Activated naive CD8-positive, alpha-beta T cell treated with anti-CD3 and anti-CD28 coated beads, Interleukin-2, amount 50 U/mL, for 24 hours (primary cell): ENCODE measurements around the gene CXADR.
A peak's percentile ranks its signal among the peaks of the same experiment; 100 is the strongest.

ENCODE experiments used
- ATAC-seq: fragments of 150-1000 bp; cut with Tn5 transposase; one replicate; pipeline ENCODE4 v1.10.0; 2021
- DNase-seq: peaks from one replicate; pipeline ENCODE4 v3.0.0; 2021
- H3K27ac Mint-ChIP-seq: one replicate; pipeline ENCODE4 v1.8.0; 2021; ENCODE audit warnings: mild to moderate bottlenecking, mixed read lengths
- H3K27me3 Mint-ChIP-seq: one replicate; pipeline ENCODE4 v1.8.0; 2021; ENCODE audit warnings: mixed read lengths
- H3K36me3 Mint-ChIP-seq: one replicate; pipeline ENCODE4 v1.8.0; 2021; ENCODE audit warnings: low read depth, mixed read lengths
- H3K4me1 Mint-ChIP-seq: one replicate; pipeline ENCODE4 v1.8.0; 2021; ENCODE audit warnings: mixed read lengths
- H3K4me3 Mint-ChIP-seq: one replicate; pipeline ENCODE4 v1.8.0; 2021; ENCODE audit warnings: mild to moderate bottlenecking, moderate library complexity, mixed read lengths
- H3K9me3 Mint-ChIP-seq: one replicate; pipeline ENCODE4 v1.8.0; 2021; ENCODE audit warnings: mixed read lengths

CXADR gene

DNA sequence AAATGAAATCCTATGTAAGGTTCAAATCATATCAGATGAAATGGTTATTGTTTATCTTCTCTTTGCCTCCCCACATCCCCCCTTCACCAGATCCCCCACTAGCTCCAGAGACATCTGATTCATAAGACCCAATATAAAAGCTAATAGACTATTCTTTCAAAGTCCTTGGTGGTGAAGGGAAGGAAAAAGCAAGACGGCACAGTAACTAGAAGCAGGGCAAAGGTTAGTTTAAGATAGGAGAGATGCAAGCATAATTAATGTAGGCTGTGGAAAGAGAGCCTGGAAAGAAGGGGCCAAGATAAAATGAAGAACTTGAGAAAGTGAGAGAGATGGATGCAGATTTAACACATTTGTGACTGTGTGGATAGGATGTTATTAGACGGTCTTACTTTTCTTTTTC, 66.0 kb downstream of the CXADR start:
- no peak overlapping the region for H3K4me3 Mint-ChIP-seq
- ATAC-seq (no peak), DNase-seq (no peak)
- no peak overlapping the region for H3K27ac Mint-ChIP-seq
- H3K36me3 Mint-ChIP-seq = no peaks in the 10 kb centered on the region
- no peaks in the 10 kb centered on the region for H3K4me1 Mint-ChIP-seq
- no peaks in the 10 kb centered on the region for H3K9me3 Mint-ChIP-seq
- H3K27me3 Mint-ChIP-seq = peaks cover 7% of the 10 kb centered on the region

- Mint-ChIP-seq H3K27ac (no peak overlapping the region), H3K27me3 (peaks cover 3% of the 10 kb centered on the region), H3K4me3 (no peak overlapping the region), H3K36me3 (no peaks in the 10 kb centered on the region), H3K9me3 (no peaks in the 10 kb centered on the region), H3K4me1 (no peaks in the 10 kb centered on the region)
- DNase-seq (no peak), ATAC-seq (no peak)
Measured at GRCh38 chr21:17580319-17580718, 67.5 kb downstream of the CXADR start.

GRCh38 chr21:17583898-17584297, 71.1 kb downstream of the CXADR start:
- H3K27ac Mint-ChIP-seq = no peak overlapping the region
- H3K36me3 Mint-ChIP-seq = no peaks in the 10 kb centered on the region
- ATAC-seq (no peak), DNase-seq (no peak)
- no peak overlapping the region for H3K4me3 Mint-ChIP-seq
- no peaks in the 10 kb centered on the region for H3K4me1 Mint-ChIP-seq
- peaks cover under 1% of the 10 kb centered on the region for H3K27me3 Mint-ChIP-seq
- H3K9me3 Mint-ChIP-seq = no peaks in the 10 kb centered on the region

DNA sequence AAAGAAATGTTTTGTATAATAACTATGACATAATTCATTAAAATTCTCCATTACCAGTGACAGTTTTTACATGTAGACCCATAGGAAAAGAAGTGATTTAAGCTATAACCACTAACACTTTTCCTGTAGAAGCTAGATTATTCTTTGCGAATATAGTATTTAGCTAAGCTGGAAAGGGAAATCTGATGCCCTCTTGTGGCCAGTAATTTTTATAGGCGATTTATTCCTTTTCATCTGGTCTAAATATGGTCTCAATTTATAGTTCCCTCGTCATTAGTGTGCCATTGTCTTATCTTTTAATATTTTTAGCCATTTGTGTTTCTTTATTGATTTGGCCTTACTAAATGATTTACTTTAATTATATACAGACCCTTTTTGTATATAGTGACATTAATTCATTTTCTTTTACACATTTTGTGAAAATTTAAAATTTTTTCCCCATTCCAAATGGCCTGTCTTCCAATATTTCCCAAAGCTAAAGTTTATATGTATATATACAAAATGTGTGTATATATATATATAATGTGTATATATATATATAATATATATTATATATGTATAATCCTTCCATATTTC, 73.1 kb downstream of the CXADR start:
- Mint-ChIP-seq H3K27ac (no peak overlapping the region), H3K4me1 (no peaks in the 10 kb centered on the region), H3K4me3 (no peak overlapping the region), H3K27me3 (no peaks in the 10 kb centered on the region), H3K36me3 (peaks cover 2% of the 10 kb centered on the region), H3K9me3 (no peaks in the 10 kb centered on the region)
- no peak for DNase-seq
- no peak for ATAC-seq

GRCh38 chr21:17590430-17590829, 77.6 kb downstream of the CXADR start:
- ATAC-seq (no peak), DNase-seq (no peak)
- Mint-ChIP-seq H3K27ac (no peak overlapping the region), H3K9me3 (no peaks in the 10 kb centered on the region), H3K4me1 (no peaks in the 10 kb centered on the region), H3K27me3 (no peaks in the 10 kb centered on the region), H3K36me3 (peaks cover 30% of the 10 kb centered on the region), H3K4me3 (no peak overlapping the region)

GRCh38 chr21:17597680-17598079, 84.8 kb downstream of the CXADR start:
- peaks cover 10% of the 10 kb centered on the region for H3K4me1 Mint-ChIP-seq
- H3K4me3 Mint-ChIP-seq = no peak overlapping the region
- H3K27ac Mint-ChIP-seq = no peak overlapping the region
- DNase-seq = no peak
- no peaks in the 10 kb centered on the region for H3K9me3 Mint-ChIP-seq
- H3K27me3 Mint-ChIP-seq = no peaks in the 10 kb centered on the region
- H3K36me3 Mint-ChIP-seq = peaks cover 80% of the 10 kb centered on the region
- no peak for ATAC-seq

- Mint-ChIP-seq H3K27me3 (no peaks in the 10 kb centered on the region), H3K36me3 (peaks cover 80% of the 10 kb centered on the region), H3K27ac (no peak overlapping the region), H3K4me1 (peaks cover 18% of the 10 kb centered on the region), H3K9me3 (no peaks in the 10 kb centered on the region), H3K4me3 (no peak overlapping the region)
- DNase-seq (no peak), ATAC-seq (no peak)
Measured at GRCh38 chr21:17598437-17598836, 85.6 kb downstream of the CXADR start.

DNA sequence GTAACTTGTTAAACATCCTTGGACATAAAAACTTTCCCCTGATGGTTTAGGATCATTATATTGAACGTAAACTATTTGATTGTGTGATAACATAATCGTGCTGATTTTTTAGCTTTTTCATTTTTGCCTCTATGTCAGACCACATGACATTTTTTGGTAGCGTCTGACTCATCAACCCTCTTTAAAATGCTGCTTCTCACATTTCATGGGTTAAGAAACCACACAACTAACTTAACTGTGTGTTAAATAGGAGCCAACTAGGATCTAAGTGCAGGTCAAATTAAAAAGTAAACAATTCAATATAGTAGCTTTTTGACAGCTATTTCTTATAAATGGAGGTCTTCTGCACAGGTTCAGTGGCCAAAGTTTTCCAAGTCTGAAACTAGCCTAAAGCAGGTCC, 90.0 kb downstream of the CXADR start:
- no peaks in the 10 kb centered on the region for H3K9me3 Mint-ChIP-seq
- no peak overlapping the region for H3K4me3 Mint-ChIP-seq
- H3K27ac Mint-ChIP-seq = no peak overlapping the region
- ATAC-seq = no peak
- peaks cover 23% of the 10 kb centered on the region for H3K4me1 Mint-ChIP-seq
- DNase-seq = no peak
- H3K27me3 Mint-ChIP-seq = no peaks in the 10 kb centered on the region
- H3K36me3 Mint-ChIP-seq = peaks cover 76% of the 10 kb centered on the region

DNA sequence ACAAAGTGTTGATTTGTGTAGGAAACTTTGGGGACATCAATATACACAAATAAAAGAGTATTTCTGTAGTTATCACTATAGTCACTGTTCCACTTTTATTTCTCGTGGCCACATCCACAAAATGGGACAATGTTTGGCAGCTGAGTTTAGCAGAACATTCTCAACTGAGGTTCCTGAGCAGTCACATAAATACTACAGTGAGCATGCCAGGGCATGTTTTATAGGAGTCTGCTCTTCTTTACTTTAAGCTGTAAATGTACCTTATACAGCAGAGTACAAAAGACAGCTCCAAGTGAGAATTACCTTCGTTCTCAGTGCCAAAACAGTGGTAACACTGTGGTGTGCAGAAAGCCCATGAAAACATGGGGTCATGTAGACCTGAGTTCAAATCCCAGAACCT, 94.8 kb downstream of the CXADR start:
- Mint-ChIP-seq H3K27ac (no peak overlapping the region), H3K36me3 (peaks cover 63% of the 10 kb centered on the region)

GRCh38 chr21:17609681-17610080, 96.8 kb downstream of the CXADR start:
- ATAC-seq (no peak), DNase-seq (no peak)
- H3K36me3 Mint-ChIP-seq = peaks cover 46% of the 10 kb centered on the region
- H3K9me3 Mint-ChIP-seq = no peaks in the 10 kb centered on the region
- peaks cover 32% of the 10 kb centered on the region for H3K4me1 Mint-ChIP-seq
- H3K27ac Mint-ChIP-seq = no peak overlapping the region
- peak overlapping the region; percentile 86 for H3K4me3 Mint-ChIP-seq
- H3K27me3 Mint-ChIP-seq = no peaks in the 10 kb centered on the region

More for the DNA sequence above, 94.8 kb downstream of the CXADR start:
- ATAC-seq (no peak), DNase-seq (no peak)
- Mint-ChIP-seq H3K9me3 (no peaks in the 10 kb centered on the region), H3K27me3 (no peaks in the 10 kb centered on the region), H3K4me3 (no peak overlapping the region), H3K4me1 (peaks cover 40% of the 10 kb centered on the region)

- no peaks in the 10 kb centered on the region for H3K27me3 Mint-ChIP-seq
- DNase-seq = no peak
Measured at GRCh38 chr21:17610911-17611310, 98.1 kb downstream of the CXADR start.

GRCh38 chr21:17611414-17612022, 98.7 kb downstream of the CXADR start:
- Mint-ChIP-seq H3K4me1 (peaks cover 32% of the 10 kb centered on the region), H3K9me3 (no peaks in the 10 kb centered on the region), H3K27ac (peak overlapping the region; percentile 85), H3K27me3 (no peaks in the 10 kb centered on the region), H3K36me3 (peaks cover 37% of the 10 kb centered on the region), H3K4me3 (peak overlapping the region; percentile 86)
- ATAC-seq = peak; percentile 74
- peak; percentile 80 for DNase-seq

More at GRCh38 chr21:17610911-17611310, 98.1 kb downstream of the CXADR start:
- ATAC-seq = no peak
- peak overlapping the region; percentile 85 for H3K27ac Mint-ChIP-seq
- peaks cover 32% of the 10 kb centered on the region for H3K4me1 Mint-ChIP-seq
- peaks cover 37% of the 10 kb centered on the region for H3K36me3 Mint-ChIP-seq
- H3K4me3 Mint-ChIP-seq = peak overlapping the region; percentile 86
- no peaks in the 10 kb centered on the region for H3K9me3 Mint-ChIP-seq

GRCh38 chr21:17612023-17612564, 99.3 kb downstream of the CXADR start:
- Mint-ChIP-seq H3K36me3 (peaks cover 35% of the 10 kb centered on the region), H3K27ac (peak overlapping the region; percentile 85), H3K4me1 (peaks cover 36% of the 10 kb centered on the region), H3K4me3 (peak overlapping the region; percentile 86), H3K27me3 (no peaks in the 10 kb centered on the region), H3K9me3 (no peaks in the 10 kb centered on the region)
- ATAC-seq (no peak), DNase-seq (peak; percentile 29)

GRCh38 chr21:17612565-17613241, 99.9 kb downstream of the CXADR start, which contains the start of gene BTG3:
BTG3 (minus strand) TSS chr21:17612901; CDS start chr21:17609144, 3,757 bp downstream.
- Mint-ChIP-seq H3K9me3 (no peaks in the 10 kb centered on the region), H3K4me3 (peak within 1 kb of the TSS; percentile 86), H3K36me3 (peaks cover 29% of the 10 kb centered on the region), H3K27me3 (no peaks in the 10 kb centered on the region), H3K4me1 (peaks cover 35% of the 10 kb centered on the region), H3K27ac (peak within 1 kb of the TSS; percentile 85)
- ATAC-seq (peak; percentile 85), DNase-seq (peak; percentile 87)

- Mint-ChIP-seq H3K36me3 (peaks cover 24% of the 10 kb centered on the region), H3K27ac (peak overlapping the region; percentile 65), H3K9me3 (no peaks in the 10 kb centered on the region), H3K4me3 (peak overlapping the region; percentile 70), H3K4me1 (peaks cover 35% of the 10 kb centered on the region), H3K27me3 (no peaks in the 10 kb centered on the region)
- ATAC-seq (no peak), DNase-seq (peak; percentile 12)
Measured at GRCh38 chr21:17613242-17613676, 100.4 kb downstream of the CXADR start.
